ENCODE measurements around the gene AQP12B.

AQP12B gene

GRCh38 chr2:240703417-240704341 is 21.0 kb upstream of the AQP12B start:
- TF ChIP-seq, protein P1, sequence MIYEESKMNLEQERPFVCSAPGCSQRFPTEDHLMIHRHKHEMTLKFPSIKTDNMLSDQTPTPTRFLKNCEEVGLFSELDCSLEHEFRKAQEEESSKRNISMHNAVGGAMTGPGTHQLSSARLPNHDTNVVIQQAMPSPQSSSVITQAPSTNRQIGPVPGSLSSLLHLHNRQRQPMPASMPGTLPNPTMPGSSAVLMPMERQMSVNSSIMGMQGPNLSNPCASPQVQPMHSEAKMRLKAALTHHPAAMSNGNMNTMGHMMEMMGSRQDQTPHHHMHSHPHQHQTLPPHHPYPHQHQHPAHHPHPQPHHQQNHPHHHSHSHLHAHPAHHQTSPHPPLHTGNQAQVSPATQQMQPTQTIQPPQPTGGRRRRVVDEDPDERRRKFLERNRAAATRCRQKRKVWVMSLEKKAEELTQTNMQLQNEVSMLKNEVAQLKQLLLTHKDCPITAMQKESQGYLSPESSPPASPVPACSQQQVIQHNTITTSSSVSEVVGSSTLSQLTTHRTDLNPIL (CRISPR knock-in tag; IDR thresholded peaks at IDR 0.05; ENCODE audit: low read depth): no peak
- TF ChIP-seq, protein P2, sequence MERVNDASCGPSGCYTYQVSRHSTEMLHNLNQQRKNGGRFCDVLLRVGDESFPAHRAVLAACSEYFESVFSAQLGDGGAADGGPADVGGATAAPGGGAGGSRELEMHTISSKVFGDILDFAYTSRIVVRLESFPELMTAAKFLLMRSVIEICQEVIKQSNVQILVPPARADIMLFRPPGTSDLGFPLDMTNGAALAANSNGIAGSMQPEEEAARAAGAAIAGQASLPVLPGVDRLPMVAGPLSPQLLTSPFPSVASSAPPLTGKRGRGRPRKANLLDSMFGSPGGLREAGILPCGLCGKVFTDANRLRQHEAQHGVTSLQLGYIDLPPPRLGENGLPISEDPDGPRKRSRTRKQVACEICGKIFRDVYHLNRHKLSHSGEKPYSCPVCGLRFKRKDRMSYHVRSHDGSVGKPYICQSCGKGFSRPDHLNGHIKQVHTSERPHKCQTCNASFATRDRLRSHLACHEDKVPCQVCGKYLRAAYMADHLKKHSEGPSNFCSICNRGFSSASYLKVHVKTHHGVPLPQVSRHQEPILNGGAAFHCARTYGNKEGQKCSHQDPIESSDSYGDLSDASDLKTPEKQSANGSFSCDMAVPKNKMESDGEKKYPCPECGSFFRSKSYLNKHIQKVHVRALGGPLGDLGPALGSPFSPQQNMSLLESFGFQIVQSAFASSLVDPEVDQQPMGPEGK (CRISPR knock-in tag; IDR thresholded peaks at IDR 0.05; ENCODE audit: borderline replicate concordance): no peak
- TF ChIP-seq, protein P3, sequence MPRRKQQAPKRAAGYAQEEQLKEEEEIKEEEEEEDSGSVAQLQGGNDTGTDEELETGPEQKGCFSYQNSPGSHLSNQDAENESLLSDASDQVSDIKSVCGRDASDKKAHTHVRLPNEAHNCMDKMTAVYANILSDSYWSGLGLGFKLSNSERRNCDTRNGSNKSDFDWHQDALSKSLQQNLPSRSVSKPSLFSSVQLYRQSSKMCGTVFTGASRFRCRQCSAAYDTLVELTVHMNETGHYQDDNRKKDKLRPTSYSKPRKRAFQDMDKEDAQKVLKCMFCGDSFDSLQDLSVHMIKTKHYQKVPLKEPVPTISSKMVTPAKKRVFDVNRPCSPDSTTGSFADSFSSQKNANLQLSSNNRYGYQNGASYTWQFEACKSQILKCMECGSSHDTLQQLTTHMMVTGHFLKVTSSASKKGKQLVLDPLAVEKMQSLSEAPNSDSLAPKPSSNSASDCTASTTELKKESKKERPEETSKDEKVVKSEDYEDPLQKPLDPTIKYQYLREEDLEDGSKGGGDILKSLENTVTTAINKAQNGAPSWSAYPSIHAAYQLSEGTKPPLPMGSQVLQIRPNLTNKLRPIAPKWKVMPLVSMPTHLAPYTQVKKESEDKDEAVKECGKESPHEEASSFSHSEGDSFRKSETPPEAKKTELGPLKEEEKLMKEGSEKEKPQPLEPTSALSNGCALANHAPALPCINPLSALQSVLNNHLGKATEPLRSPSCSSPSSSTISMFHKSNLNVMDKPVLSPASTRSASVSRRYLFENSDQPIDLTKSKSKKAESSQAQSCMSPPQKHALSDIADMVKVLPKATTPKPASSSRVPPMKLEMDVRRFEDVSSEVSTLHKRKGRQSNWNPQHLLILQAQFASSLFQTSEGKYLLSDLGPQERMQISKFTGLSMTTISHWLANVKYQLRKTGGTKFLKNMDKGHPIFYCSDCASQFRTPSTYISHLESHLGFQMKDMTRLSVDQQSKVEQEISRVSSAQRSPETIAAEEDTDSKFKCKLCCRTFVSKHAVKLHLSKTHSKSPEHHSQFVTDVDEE (CRISPR knock-in tag; IDR thresholded peaks at IDR 0.05): no peak
- no peak for ATAC-seq

GRCh38 chr2:240702640-240703011 is 19.9 kb upstream of the AQP12B start:
- TF ChIP-seq ZNF8 (CRISPR knock-in tag; IDR thresholded peaks at IDR 0.05) (no peak), ARNTL (CRISPR knock-in tag; IDR thresholded peaks at IDR 0.05; ENCODE audit: borderline replicate concordance, low read depth) (no peak), BACH2 (CRISPR knock-in tag; IDR thresholded peaks at IDR 0.05; ENCODE audit: borderline replicate concordance) (no peak)
- no peak for ATAC-seq

- no peak for ATAC-seq
- TF ChIP-seq TOX (CRISPR knock-in tag; IDR thresholded peaks at IDR 0.05; ENCODE audit: borderline replicate concordance) (no peak), ZNF8 (CRISPR knock-in tag; IDR thresholded peaks at IDR 0.05) (no peak), CSDC2 (CRISPR knock-in tag; IDR thresholded peaks at IDR 0.05) (no peak), ARNTL (CRISPR knock-in tag; IDR thresholded peaks at IDR 0.05; ENCODE audit: borderline replicate concordance, low read depth) (no peak), ZC3H10 (CRISPR knock-in tag; IDR thresholded peaks at IDR 0.05) (no peak), RARB (CRISPR knock-in tag; IDR thresholded peaks at IDR 0.05) (no peak), GLIS3 (CRISPR knock-in tag; IDR thresholded peaks at IDR 0.05) (no peak), TCF4 (CRISPR knock-in tag; IDR thresholded peaks at IDR 0.05; ENCODE audit: borderline replicate concordance) (no peak), ESRRG (CRISPR knock-in tag; IDR thresholded peaks at IDR 0.05) (no peak), ZFP3 (CRISPR knock-in tag; IDR thresholded peaks at IDR 0.05) (no peak)
- TF ChIP-seq, protein P4, sequence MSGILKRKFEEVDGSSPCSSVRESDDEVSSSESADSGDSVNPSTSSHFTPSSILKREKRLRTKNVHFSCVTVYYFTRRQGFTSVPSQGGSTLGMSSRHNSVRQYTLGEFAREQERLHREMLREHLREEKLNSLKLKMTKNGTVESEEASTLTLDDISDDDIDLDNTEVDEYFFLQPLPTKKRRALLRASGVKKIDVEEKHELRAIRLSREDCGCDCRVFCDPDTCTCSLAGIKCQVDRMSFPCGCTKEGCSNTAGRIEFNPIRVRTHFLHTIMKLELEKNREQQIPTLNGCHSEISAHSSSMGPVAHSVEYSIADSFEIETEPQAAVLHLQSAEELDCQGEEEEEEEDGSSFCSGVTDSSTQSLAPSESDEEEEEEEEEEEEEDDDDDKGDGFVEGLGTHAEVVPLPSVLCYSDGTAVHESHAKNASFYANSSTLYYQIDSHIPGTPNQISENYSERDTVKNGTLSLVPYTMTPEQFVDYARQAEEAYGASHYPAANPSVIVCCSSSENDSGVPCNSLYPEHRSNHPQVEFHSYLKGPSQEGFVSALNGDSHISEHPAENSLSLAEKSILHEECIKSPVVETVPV (CRISPR knock-in tag; IDR thresholded peaks at IDR 0.05): no peak
Observed at GRCh38 chr2:240701736-240702639, 19.3 kb upstream of the AQP12B start.

DNA sequence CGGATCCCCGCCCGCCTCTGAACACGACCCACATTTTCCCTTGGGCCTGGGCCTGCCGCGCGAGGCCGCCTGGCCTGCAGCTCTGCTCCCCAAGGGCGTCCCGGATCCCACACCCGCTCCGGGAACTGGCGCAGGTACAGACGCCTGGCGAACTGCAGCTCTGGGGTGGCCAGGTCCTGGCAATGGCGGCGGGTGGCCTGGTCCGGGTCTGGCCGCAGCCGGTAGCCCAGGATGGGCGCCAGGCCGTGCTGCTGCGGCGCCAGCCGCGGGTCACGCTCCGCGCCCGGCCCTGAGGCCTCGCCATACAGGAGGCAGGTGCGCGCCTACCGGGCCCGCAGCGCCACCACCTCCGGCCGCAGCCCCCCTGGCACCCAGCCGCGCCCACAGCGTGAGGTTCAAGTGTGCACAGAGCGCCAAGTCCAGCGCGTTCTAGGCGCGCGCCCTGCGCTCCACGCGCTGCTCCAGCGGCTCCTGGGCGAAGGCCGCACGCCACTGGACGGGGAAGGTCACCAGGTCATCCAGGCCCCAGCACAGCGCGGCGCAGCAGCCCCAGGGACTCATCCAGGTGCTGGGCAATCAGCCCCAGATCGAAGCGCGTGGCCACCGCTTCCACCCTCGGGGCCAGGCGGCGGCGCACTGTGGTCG is 18.5 kb upstream of the AQP12B start:
- ATAC-seq: no peak
- TF ChIP-seq, protein P5, sequence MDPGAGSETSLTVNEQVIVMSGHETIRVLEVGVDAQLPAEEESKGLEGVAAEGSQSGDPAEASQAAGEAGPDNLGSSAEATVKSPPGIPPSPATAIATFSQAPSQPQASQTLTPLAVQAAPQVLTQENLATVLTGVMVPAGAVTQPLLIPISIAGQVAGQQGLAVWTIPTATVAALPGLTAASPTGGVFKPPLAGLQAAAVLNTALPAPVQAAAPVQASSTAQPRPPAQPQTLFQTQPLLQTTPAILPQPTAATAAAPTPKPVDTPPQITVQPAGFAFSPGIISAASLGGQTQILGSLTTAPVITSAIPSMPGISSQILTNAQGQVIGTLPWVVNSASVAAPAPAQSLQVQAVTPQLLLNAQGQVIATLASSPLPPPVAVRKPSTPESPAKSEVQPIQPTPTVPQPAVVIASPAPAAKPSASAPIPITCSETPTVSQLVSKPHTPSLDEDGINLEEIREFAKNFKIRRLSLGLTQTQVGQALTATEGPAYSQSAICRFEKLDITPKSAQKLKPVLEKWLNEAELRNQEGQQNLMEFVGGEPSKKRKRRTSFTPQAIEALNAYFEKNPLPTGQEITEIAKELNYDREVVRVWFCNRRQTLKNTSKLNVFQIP (CRISPR knock-in tag; IDR thresholded peaks at IDR 0.05; ENCODE audit: borderline replicate concordance, low read depth): no peak
- no peak for TF ChIP-seq ZC3H10 (CRISPR knock-in tag; IDR thresholded peaks at IDR 0.05)
- no peak for TF ChIP-seq GLIS3 (CRISPR knock-in tag; IDR thresholded peaks at IDR 0.05)
- TF ChIP-seq ZNF70 (CRISPR knock-in tag; IDR thresholded peaks at IDR 0.05): no peak
- no peak for TF ChIP-seq OSR1 (CRISPR knock-in tag; IDR thresholded peaks at IDR 0.05)
- no peak for TF ChIP-seq BACH2 (CRISPR knock-in tag; IDR thresholded peaks at IDR 0.05; ENCODE audit: borderline replicate concordance)
- no peak for TF ChIP-seq SNAI2 (CRISPR knock-in tag; IDR thresholded peaks at IDR 0.05)
- TF ChIP-seq, protein P4 (CRISPR knock-in tag; IDR thresholded peaks at IDR 0.05): no peak
- TF ChIP-seq PPARA (CRISPR knock-in tag; IDR thresholded peaks at IDR 0.05; ENCODE audit: borderline replicate concordance): no peak
- no peak for TF ChIP-seq ZNF8 (CRISPR knock-in tag; IDR thresholded peaks at IDR 0.05)
- TF ChIP-seq RARB (CRISPR knock-in tag; IDR thresholded peaks at IDR 0.05): no peak
- no peak for TF ChIP-seq ISL1 (CRISPR knock-in tag; IDR thresholded peaks at IDR 0.05)
- TF ChIP-seq ESRRG (CRISPR knock-in tag; IDR thresholded peaks at IDR 0.05): no peak

Measured in SK-N-SH treated with all-trans-retinoic acid at 6 μM for 48 hours (cell line).